NCI-H1092 treated with DMSO at 0.1 percent for 48 hours (cell line): ENCODE measurements around the gene APBA2.
"Not testable (repeated sequence)": the region's sequence is repeated elsewhere in the genome, so short reads cannot be mapped to it uniquely, and the experiment has no call there.

Experiments used
- DNase-seq: peaks from one replicate; lab custom pipeline; 2025; lab: John Stamatoyannopoulos, UW

APBA2 gene

GRCh38 chr15:28878209-28878608 is 7.6 kb upstream of the APBA2 start:
- DNase-seq = no peak

GRCh38 chr15:28879551-28879950 is 6.2 kb upstream of the APBA2 start:
- DNase-seq = no peak

GRCh38 chr15:28880680-28881079 is 5.1 kb upstream of the APBA2 start:
- peak; percentile 7 for DNase-seq

- DNase-seq = no peak
These were observed 4.6 kb upstream of the APBA2 start for GRCh38 chr15:28881170-28881569.

GRCh38 chr15:28881600-28881999 is 4.2 kb upstream of the APBA2 start:
- no peak for DNase-seq

GRCh38 chr15:28884151-28884940 is 1.4 kb upstream of the APBA2 start:
- no peak for DNase-seq

- no peak for DNase-seq
These were observed 595 bp upstream of the APBA2 start for GRCh38 chr15:28885128-28885629.

- peak; percentile 4 for DNase-seq
These were observed 911 bp downstream of the APBA2 start for GRCh38 chr15:28886431-28887338.

GRCh38 chr15:28887339-28888174 is 1.8 kb downstream of the APBA2 start:
- DNase-seq = no peak

- no peak for DNase-seq
These were observed 2.6 kb downstream of the APBA2 start for GRCh38 chr15:28888302-28888894.

- DNase-seq = peak; percentile 4
These were observed 3.1 kb downstream of the APBA2 start for GRCh38 chr15:28888900-28889299.

- no peak for DNase-seq
These were observed 3.6 kb downstream of the APBA2 start for GRCh38 chr15:28889346-28889745.

GRCh38 chr15:28889871-28890270 is 4.1 kb downstream of the APBA2 start:
- DNase-seq = not testable (repeated sequence)

GRCh38 chr15:28890291-28890690 is 4.5 kb downstream of the APBA2 start:
- not testable (repeated sequence) for DNase-seq

GRCh38 chr15:28890711-28891495 is 5.1 kb downstream of the APBA2 start:
- DNase-seq = no peak

- DNase-seq = no peak
These were observed 5.8 kb downstream of the APBA2 start for GRCh38 chr15:28891588-28891987.

GRCh38 chr15:28892789-28893610 is 7.2 kb downstream of the APBA2 start:
- DNase-seq = peak; percentile 49

- DNase-seq = no peak
These were observed 8.9 kb downstream of the APBA2 start for GRCh38 chr15:28894631-28895030.

- no peak for DNase-seq
These were observed 9.4 kb downstream of the APBA2 start for GRCh38 chr15:28895146-28895545.

GRCh38 chr15:28895566-28895965 is 9.8 kb downstream of the APBA2 start:
- no peak for DNase-seq
